Smooth muscle cell (in vitro differentiated cells): ENCODE data around the gene PALM. TPM values are rescaled to one million over a fixed set of nuclear protein-coding genes. Genes with fewer than 3 reads are reported as not detected.

ENCODE experiments used
- DNase-seq: peaks from one replicate; lab custom pipeline; 2025; ENCODE audit not compliant: unreplicated experiment; lab: John Stamatoyannopoulos, UW
- H2AFZ ChIP-seq: fragments of 200-600 bp; sonication (generic); 2 replicates; pipeline ENCODE4 v1.6.0; 2016; ENCODE audit warnings: antibody characterized with exemption, low read depth, mild to moderate bottlenecking
- H3F3A ChIP-seq: fragments of 200-600 bp; sonication (generic); 2 replicates; pipeline ENCODE4 v1.6.0; 2017; ENCODE audit warnings: antibody characterized with exemption, low read depth
- H3K27ac ChIP-seq: fragments of 200-600 bp; sonication (generic); 2 replicates; pipeline ENCODE4 v1.5.1; 2016; ENCODE audit warnings: low read depth, mild to moderate bottlenecking
- H3K27me3 ChIP-seq: fragments of 200-600 bp; sonication (generic); 2 replicates; pipeline ENCODE4 v1.6.1; 2016; ENCODE audit warnings: low read depth, mild to moderate bottlenecking
- H3K36me3 ChIP-seq: fragments of 200-600 bp; sonication (generic); 2 replicates; pipeline ENCODE4 v1.5.1; 2016; ENCODE audit warnings: low read depth
- H3K4me1 ChIP-seq: fragments of 200-600 bp; sonication (generic); 2 replicates; pipeline ENCODE4 v1.5.1; 2016; ENCODE audit warnings: low read depth
- H3K4me2 ChIP-seq: fragments of 200-600 bp; sonication (generic); 2 replicates; pipeline ENCODE4 v1.6.0; 2016; ENCODE audit warnings: mild to moderate bottlenecking
- H3K4me3 ChIP-seq: fragments of 200-600 bp; sonication (generic); 2 replicates; pipeline ENCODE4 v1.5.1; 2016; ENCODE audit warnings: mild to moderate bottlenecking
- H3K79me2 ChIP-seq: fragments of 200-600 bp; sonication (generic); 2 replicates; pipeline ENCODE4 v1.6.0; 2016; ENCODE audit warnings: low read depth, mild to moderate bottlenecking
- H3K9ac ChIP-seq: fragments of 200-600 bp; sonication (generic); 2 replicates; pipeline ENCODE4 v1.6.0; 2016; ENCODE audit warnings: low read depth
- H3K9me3 ChIP-seq: fragments of 200-600 bp; sonication (generic); replicated peaks from 2 replicates; pipeline ENCODE4 v1.5.1; 2016; ENCODE audit warnings: low read depth
- H4K20me1 ChIP-seq: fragments of 200-600 bp; sonication (generic); 2 replicates; pipeline ENCODE4 v1.6.0; 2016; ENCODE audit warnings: low read depth
- CTCF ChIP-seq: fragments of 200-600 bp; sonication (generic); IDR thresholded peaks from 2 replicates; pipeline ENCODE4 v1.5.1; 2017; ENCODE audit warnings: borderline replicate concordance, mild to moderate bottlenecking, antibody characterized with exemption; ENCODE audit not compliant: insufficient read depth, poor library complexity, severe bottlenecking
- WGBS: methylation state at CpG from one replicate; pipeline ENCODE4 v1.1.7; 2016; ENCODE audit warnings: low lambda C conversion rate; 5-methylcytosine and 5-hydroxymethylcytosine counted together
- polyA plus RNA-seq: library from polyadenylated mRNA; unstranded; fragments of >200 nt; fragmentation: Nextera tagmentation; extraction: Ambion mirVana; gene quantifications from 2 replicates; pipeline ENCODE4 v1.2.1, GENCODE V29; 2016
- total RNA-seq: library from RNA; depleted of rRNA; stranded (reverse); fragments of >200 nt; gene quantifications from 2 replicates; pipeline ENCODE4 v1.2.3, GENCODE V29; 2014

PALM gene
- total and polyA plus RNA-seq, 2 experiments from 2014 or later: 11.1 to 16.6 TPM

- Histone ChIP-seq H3K79me2 (no peaks in the 10 kb centered on the region), H4K20me1 (no peaks in the 10 kb centered on the region), H3K9ac (no peak overlapping the region), H3K27ac (no peak overlapping the region), H3K36me3 (no peaks in the 10 kb centered on the region), H3K4me2 (no peak overlapping the region), H2AFZ (no peak overlapping the region), H3K4me1 (no peaks in the 10 kb centered on the region), H3K4me3 (no peak overlapping the region), H3K9me3 (no peaks in the 10 kb centered on the region), H3F3A (no peaks in the 10 kb centered on the region), H3K27me3 (no peaks in the 10 kb centered on the region)
- no peak for DNase-seq
- TF ChIP-seq CTCF: no peak
- WGBS: 92% methylated on average over 14 of the region's 16 CpGs
Observed at GRCh38 chr19:731000-731399, 22.3 kb downstream of the PALM start.

DNA sequence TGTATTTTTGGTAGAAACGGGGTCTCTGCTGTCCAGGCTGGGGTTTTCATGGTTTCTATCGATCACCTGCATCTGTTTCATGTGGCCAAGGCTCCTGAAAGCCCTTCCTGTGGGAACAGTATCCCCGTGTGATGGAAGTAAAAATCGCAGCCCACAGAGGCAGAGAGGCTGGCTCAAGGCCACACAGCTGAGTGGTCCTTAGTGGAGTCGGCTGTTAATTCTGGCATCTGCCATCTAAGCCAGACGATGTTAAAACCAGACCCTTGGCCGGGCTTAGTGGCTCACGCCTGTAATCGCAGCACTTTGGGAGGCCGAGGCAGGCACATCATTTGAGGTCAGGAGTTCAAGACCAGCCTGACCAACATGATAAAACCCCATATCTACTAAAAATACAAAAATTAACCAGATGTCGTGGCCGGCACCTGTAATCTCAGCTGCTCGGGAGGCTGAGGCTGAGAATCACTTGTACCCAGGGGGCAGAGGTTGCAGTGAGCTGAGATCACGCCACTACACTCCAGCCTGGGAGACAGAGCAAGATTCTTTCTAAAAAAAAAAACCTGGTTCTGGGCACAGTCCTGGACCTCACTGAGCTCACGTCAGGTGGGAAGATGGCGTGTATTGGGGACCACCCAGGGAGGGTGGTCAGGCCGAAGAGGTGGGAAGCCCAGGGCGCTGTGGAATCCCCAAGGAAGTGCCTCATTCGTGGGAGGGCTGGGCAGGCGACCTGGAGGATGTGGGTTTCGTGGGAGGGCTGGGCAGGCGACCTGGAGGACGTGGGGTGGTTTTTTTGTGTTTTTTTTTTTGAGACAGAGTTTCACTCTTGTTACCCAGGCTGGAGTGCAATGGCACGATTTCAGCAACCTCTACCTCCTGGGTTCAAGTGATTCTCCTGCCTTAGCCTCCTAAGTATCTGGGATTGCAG, 23.7 kb downstream of the PALM start:
- WGBS: 90% methylated on average over 24 of the region's 24 CpGs
- no peak overlapping the region for H3K27ac ChIP-seq
- no peaks in the 10 kb centered on the region for H3K79me2 ChIP-seq
- no peak for TF ChIP-seq CTCF
- no peak overlapping the region for H2AFZ ChIP-seq
- H3K4me1 ChIP-seq: no peaks in the 10 kb centered on the region
- H3F3A ChIP-seq: no peaks in the 10 kb centered on the region
- H3K4me2 ChIP-seq: no peak overlapping the region
- no peaks in the 10 kb centered on the region for H4K20me1 ChIP-seq
- H3K4me3 ChIP-seq: no peak overlapping the region
- no peaks in the 10 kb centered on the region for H3K36me3 ChIP-seq
- no peak for DNase-seq
- no peaks in the 10 kb centered on the region for H3K27me3 ChIP-seq
- no peaks in the 10 kb centered on the region for H3K9me3 ChIP-seq
- H3K9ac ChIP-seq: no peak overlapping the region

DNA sequence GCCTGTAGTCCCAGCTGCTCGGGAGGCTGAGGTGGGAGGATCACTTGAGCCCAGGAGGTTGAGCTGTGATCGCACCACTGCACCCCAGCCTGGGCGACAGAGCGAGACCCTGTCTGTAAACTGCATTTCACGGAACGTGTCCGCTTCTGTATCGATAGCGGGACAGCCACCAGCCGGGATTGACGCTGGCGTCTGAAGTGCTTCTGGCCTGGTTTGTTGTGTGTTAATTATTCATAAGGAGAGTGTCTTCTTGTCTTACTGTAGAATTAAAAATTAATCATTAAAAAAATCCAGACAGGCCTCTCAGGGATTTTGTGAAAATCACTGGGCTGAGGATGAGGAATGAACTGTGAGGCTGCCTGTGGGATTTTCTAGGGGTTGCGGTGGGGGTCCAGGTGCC, 26.0 kb downstream of the PALM start:
- H3K27ac ChIP-seq: no peak overlapping the region
- H3K4me1 ChIP-seq: no peaks in the 10 kb centered on the region
- H3F3A ChIP-seq: no peaks in the 10 kb centered on the region
- H4K20me1 ChIP-seq: no peaks in the 10 kb centered on the region
- no peak for DNase-seq
- H3K79me2 ChIP-seq: no peaks in the 10 kb centered on the region
- WGBS: 91% methylated on average over 13 of the region's 13 CpGs
- no peak overlapping the region for H3K9ac ChIP-seq
- no peaks in the 10 kb centered on the region for H3K27me3 ChIP-seq
- no peak overlapping the region for H3K4me2 ChIP-seq
- no peaks in the 10 kb centered on the region for H3K9me3 ChIP-seq
- no peaks in the 10 kb centered on the region for H3K36me3 ChIP-seq
- H3K4me3 ChIP-seq: no peak overlapping the region
- TF ChIP-seq CTCF: no peak
- no peak overlapping the region for H2AFZ ChIP-seq

- Histone ChIP-seq H3K79me2 (no peaks in the 10 kb centered on the region), H2AFZ (no peak overlapping the region), H3K36me3 (no peaks in the 10 kb centered on the region), H3K27ac (no peak overlapping the region), H3K4me1 (no peaks in the 10 kb centered on the region), H3K27me3 (no peaks in the 10 kb centered on the region), H3K9me3 (no peaks in the 10 kb centered on the region), H3K4me2 (no peak overlapping the region), H3F3A (no peaks in the 10 kb centered on the region), H3K9ac (no peak overlapping the region), H3K4me3 (no peak overlapping the region), H4K20me1 (no peaks in the 10 kb centered on the region)
- DNase-seq: no peak
- 91% methylated on average over 19 of the region's 32 CpGs for WGBS
- TF ChIP-seq CTCF: no peak
Observed at GRCh38 chr19:736125-736524, 27.4 kb downstream of the PALM start.
